NCI-H524 treated with DMSO at 0.1 percent for 48 hours (cell line): Measurements from ENCODE around the gene EIF5A.

ENCODE experiments used
- DNase-seq: peaks from one replicate; lab custom pipeline; 2025; lab: John Stamatoyannopoulos, UW

Gene EIF5A

GRCh38 chr17:7356756-7357155 lies 49.3 kb downstream of the EIF5A start:
- no peak for DNase-seq

- DNase-seq = no peak
Observed at GRCh38 chr17:7357381-7357780, 50.0 kb downstream of the EIF5A start.

GRCh38 chr17:7361906-7362305 lies 54.5 kb downstream of the EIF5A start:
- DNase-seq = no peak
